Breast epithelium (tissue), 4 donors: ENCODE results near the gene SOX8. TPM values are rescaled to one million over a fixed set of nuclear protein-coding genes. Genes with fewer than 3 reads are reported as not detected.
"Not testable (repeated sequence)": the region's sequence is repeated elsewhere in the genome, so short reads cannot be mapped to it uniquely, and the experiment has no call there.

ENCODE experiments used
- DNase-seq, 2 donors: peaks; one replicate each; pipeline ENCODE4 v3.0.0-alpha.2; 2019; ENCODE audit warnings: low spot score in 2 of 2
- H3K27ac ChIP-seq, 2 donors: fragments of 200-600 bp; sonication (generic) in 1 of 2; one replicate each; pipeline ENCODE4 v1.5.1; 2016 to 2019; ENCODE audit warnings: mild to moderate bottlenecking in 1 of 2
- H3K27me3 ChIP-seq, 2 donors: fragments of 200-600 bp; sonication (generic) in 1 of 2; one replicate each; pipeline versions ENCODE4 v1.5.1 to v1.6.0; 2017 to 2019; ENCODE audit warnings: control low read depth in 1 of 2, mild to moderate bottlenecking in 1 of 2
- H3K36me3 ChIP-seq: fragments of 200-600 bp; one replicate; pipeline ENCODE4 v1.5.1; 2019
- H3K4me1 ChIP-seq, 2 donors: fragments of 200-600 bp; sonication (generic); one replicate each; pipeline ENCODE4 v1.5.1; 2016 to 2019; ENCODE audit warnings: control low read depth in 1 of 2
- H3K4me3 ChIP-seq, 3 donors: fragments of 200-600 bp; sonication (generic); 1 replicate in 2 of 3; 2 replicates in 1 of 3; pipeline ENCODE4 v1.5.1; 2016 to 2019; ENCODE audit warnings: mild to moderate bottlenecking in 3 of 3, moderate library complexity in 2 of 3
- H3K9me3 ChIP-seq, 2 donors: fragments of 200-600 bp; sonication (generic) in 1 of 2; one replicate each; pipeline ENCODE4 v1.5.1; 2016 to 2019; ENCODE audit warnings: control low read depth in 1 of 2
- POLR2A ChIP-seq: fragments of 450-650 bp; IDR thresholded peaks from one replicate; pipeline ENCODE4 v1.6.1; 2016; ENCODE audit warnings: antibody characterized with exemption, mild to moderate bottlenecking, moderate library complexity
- POLR2AphosphoS5 ChIP-seq, 3 donors: sonication (generic); formaldehyde crosslinking; IDR thresholded peaks; one replicate each; pipeline ENCODE4 v1.6.1; 2017; ENCODE audit warnings: antibody characterized with exemption in 3 of 3
- intact Hi-C: fragments of 100-400 bp; cut with DNase I; formaldehyde crosslinking; loops from one replicate; pipeline ENCODE4 v1.15.1; 2023; ENCODE audit warnings: low total_unique reads
- total RNA-seq, 3 donors: library from RNA; depleted of rRNA; stranded (reverse); fragments of >200 nt; gene quantifications; one replicate each; pipeline ENCODE4 v1.1.0, GENCODE V29; 2016
- TF ChIP-seq, protein P1 (sequence below), 3 donors: fragments of 450-650 bp; IDR thresholded peaks; one replicate each; pipeline ENCODE4 v1.5.1; 2016 to 2017; ENCODE audit warnings: antibody characterized with exemption in 3 of 3, mild to moderate bottlenecking in 3 of 3, moderate library complexity in 3 of 3

Gene SOX8
- total RNA-seq, 3 donors from 2014 or later, result 0.32 to 6.6 (median 1.3) TPM

DNA sequence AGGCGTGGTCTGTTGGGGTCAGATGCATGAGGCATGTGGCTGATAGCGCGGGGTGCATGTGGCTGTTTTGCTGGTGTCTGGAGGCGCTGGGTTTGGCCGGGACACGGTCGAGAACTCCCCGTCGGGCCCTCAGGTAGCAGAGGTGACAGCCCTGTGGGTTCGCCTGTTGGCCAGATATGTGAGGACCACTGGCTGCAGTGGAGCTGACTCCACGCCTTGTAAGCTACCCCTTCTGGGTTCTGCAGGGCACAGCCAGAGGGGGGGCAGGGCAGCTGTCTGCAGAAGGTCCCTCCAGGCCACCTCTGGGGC lies 38.5 kb downstream of the SOX8 start:
- intact Hi-C loops, result no loop called here
- no peak overlapping the region for H3K27ac ChIP-seq

DNA sequence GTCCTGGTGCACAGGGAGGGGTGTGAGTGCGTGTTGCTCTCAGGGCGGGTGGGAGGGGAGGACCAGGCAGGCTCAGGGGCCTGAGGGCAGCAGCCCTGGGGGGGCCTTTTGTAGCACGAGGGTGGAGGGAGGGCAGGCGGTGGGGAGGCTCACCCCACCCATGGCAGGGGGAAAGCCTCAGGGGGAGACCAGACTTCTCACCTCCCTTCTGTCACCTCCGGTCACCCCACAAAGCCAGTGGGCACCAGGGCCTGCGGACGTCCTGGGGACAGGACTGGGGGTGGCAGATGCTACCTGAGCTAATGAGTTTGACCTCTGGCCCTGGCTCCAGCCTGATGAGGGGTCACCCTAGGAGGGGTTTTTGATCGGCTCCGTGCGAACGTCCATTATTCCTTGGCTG lies 39.0 kb downstream of the SOX8 start:
- TF ChIP-seq POLR2AphosphoS5 (IDR thresholded peaks at IDR 0.05), result no peak
- no peak for TF ChIP-seq POLR2A
- TF ChIP-seq, protein P1, sequence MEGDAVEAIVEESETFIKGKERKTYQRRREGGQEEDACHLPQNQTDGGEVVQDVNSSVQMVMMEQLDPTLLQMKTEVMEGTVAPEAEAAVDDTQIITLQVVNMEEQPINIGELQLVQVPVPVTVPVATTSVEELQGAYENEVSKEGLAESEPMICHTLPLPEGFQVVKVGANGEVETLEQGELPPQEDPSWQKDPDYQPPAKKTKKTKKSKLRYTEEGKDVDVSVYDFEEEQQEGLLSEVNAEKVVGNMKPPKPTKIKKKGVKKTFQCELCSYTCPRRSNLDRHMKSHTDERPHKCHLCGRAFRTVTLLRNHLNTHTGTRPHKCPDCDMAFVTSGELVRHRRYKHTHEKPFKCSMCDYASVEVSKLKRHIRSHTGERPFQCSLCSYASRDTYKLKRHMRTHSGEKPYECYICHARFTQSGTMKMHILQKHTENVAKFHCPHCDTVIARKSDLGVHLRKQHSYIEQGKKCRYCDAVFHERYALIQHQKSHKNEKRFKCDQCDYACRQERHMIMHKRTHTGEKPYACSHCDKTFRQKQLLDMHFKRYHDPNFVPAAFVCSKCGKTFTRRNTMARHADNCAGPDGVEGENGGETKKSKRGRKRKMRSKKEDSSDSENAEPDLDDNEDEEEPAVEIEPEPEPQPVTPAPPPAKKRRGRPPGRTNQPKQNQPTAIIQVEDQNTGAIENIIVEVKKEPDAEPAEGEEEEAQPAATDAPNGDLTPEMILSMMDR (IDR thresholded peaks at IDR 0.05), result no peak
- DNase-seq, result no peak
- Histone ChIP-seq H3K27me3 (peaks cover 16 to 60% of the 10 kb centered on the region in 2 donors), H3K4me3 (no peak overlapping the region), H3K4me1 (no peaks in the 10 kb centered on the region), H3K36me3 (no peaks in the 10 kb centered on the region), H3K27ac (no peak overlapping the region), H3K9me3 (no peaks in the 10 kb centered on the region)
- intact Hi-C loops, result no loop called here

More for the DNA sequence above, 38.5 kb downstream of the SOX8 start:
- H3K27me3 ChIP-seq, result peaks cover 16 to 55% of the 10 kb centered on the region in 2 donors
- TF ChIP-seq POLR2A (no peak), POLR2AphosphoS5 (IDR thresholded peaks at IDR 0.05) (no peak)
- TF ChIP-seq, protein P1 (IDR thresholded peaks at IDR 0.05), result no peak
- peak overlapping the region; percentile 26 to 60 (median 46) for H3K4me3 ChIP-seq
- H3K9me3 ChIP-seq, result no peaks in the 10 kb centered on the region
- no peaks in the 10 kb centered on the region for H3K4me1 ChIP-seq
- no peak for DNase-seq
- no peaks in the 10 kb centered on the region for H3K36me3 ChIP-seq

DNA sequence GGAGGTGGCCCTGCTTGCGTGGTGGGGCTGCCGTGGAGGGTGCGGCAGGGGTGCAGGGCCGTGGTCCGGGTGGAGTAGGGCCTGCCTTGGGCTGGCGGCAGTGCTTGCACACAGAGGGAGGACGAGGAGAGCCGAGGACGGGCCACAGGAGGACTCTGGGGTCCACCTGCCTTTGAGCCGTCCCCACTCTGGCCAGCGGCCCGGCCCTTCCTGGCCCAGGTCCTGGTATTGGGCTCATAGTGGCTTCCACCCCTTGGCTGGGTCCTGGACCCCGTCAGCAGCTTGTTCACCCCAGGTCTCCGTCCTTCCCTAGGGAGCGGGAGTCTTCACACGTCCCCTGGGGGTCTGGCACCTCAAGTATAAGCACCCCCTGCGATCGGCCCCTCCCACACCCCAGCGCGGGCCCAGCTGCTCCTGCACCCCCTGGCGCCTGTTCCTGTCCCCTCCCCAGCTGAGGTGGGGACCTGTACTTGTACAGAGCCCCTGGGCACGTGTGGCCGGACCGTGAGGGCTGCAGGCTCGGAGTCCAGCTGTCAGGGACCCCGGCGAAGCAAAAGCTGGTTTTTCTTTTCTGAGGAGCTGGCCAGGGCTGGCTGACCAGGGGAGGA lies 40.1 kb downstream of the SOX8 start:
- TF ChIP-seq, protein P1 (IDR thresholded peaks at IDR 0.05), result no peak
- TF ChIP-seq POLR2AphosphoS5 (IDR thresholded peaks at IDR 0.05), result no peak
- TF ChIP-seq POLR2A, result no peak
- Histone ChIP-seq H3K9me3 (no peaks in the 10 kb centered on the region), H3K27ac (no peak overlapping the region), H3K36me3 (no peaks in the 10 kb centered on the region), H3K4me1 (peaks cover 0 to 5% of the 10 kb centered on the region in 2 donors), H3K27me3 (peaks cover 16 to 69% of the 10 kb centered on the region in 2 donors), H3K4me3 (no peak overlapping the region)
- DNase-seq, result no peak
- intact Hi-C loops, result no loop called here

DNA sequence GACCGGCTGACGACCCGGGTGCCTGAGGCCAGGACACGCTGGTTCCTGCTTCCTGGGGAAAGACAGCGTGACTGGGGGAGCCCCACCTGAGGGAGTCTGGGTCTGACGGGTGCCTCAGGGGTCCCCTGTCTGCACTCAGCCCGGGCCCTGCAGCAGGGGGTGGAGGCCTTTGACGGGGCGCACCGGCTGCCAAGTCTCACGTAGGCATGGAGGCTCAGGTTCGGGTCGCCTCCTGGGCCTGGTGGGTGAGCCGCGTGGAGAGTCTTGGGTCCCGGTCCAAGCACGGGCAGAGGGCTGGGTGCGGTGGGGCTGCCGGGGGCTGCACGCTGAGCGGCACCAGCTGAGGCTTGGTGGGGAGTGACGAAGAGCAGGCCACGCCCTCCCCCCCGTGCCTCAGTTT lies 40.9 kb downstream of the SOX8 start:
- Histone ChIP-seq H3K27me3 (peaks cover 16 to 71% of the 10 kb centered on the region in 2 donors), H3K4me1 (peaks cover 0 to 7% of the 10 kb centered on the region in 2 donors), H3K27ac (no peak overlapping the region), H3K4me3 (no peak overlapping the region), H3K9me3 (no peaks in the 10 kb centered on the region), H3K36me3 (no peaks in the 10 kb centered on the region)
- intact Hi-C loops, result no loop called here
- no peak for DNase-seq
- TF ChIP-seq, protein P1 (IDR thresholded peaks at IDR 0.05), result no peak

DNA sequence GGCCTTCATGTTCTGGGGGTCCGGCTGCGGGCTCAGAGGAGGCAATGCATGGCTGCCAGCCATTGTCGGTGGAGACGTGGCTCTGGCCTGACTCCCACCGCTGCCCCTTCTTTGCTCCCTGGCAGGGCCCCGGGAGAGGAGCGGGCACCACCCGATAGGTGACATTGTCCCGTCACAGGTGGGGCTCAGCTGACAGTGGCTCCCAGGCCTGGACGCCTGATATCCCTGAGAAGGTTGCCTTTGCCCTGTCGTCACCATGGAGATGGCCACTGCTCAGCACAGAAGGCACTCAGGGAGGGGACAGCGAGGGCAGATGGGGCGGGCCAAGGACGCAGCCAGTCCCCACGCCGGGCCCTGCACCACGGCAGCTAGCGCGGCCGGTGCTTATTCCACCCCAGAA lies 42.6 kb downstream of the SOX8 start:
- intact Hi-C loops, result no loop called here
- no peak for DNase-seq
- H3K9me3 ChIP-seq, result no peaks in the 10 kb centered on the region
- H3K4me3 ChIP-seq, result no peak overlapping the region
- peaks cover 16 to 87% of the 10 kb centered on the region in 2 donors for H3K27me3 ChIP-seq
- no peaks in the 10 kb centered on the region for H3K36me3 ChIP-seq
- H3K27ac ChIP-seq, result no peak overlapping the region
- peaks cover 0 to 7% of the 10 kb centered on the region in 2 donors for H3K4me1 ChIP-seq
- no peak for TF ChIP-seq POLR2A
- no peak for TF ChIP-seq POLR2AphosphoS5 (IDR thresholded peaks at IDR 0.05)
- TF ChIP-seq, protein P1 (IDR thresholded peaks at IDR 0.05), result no peak

DNA sequence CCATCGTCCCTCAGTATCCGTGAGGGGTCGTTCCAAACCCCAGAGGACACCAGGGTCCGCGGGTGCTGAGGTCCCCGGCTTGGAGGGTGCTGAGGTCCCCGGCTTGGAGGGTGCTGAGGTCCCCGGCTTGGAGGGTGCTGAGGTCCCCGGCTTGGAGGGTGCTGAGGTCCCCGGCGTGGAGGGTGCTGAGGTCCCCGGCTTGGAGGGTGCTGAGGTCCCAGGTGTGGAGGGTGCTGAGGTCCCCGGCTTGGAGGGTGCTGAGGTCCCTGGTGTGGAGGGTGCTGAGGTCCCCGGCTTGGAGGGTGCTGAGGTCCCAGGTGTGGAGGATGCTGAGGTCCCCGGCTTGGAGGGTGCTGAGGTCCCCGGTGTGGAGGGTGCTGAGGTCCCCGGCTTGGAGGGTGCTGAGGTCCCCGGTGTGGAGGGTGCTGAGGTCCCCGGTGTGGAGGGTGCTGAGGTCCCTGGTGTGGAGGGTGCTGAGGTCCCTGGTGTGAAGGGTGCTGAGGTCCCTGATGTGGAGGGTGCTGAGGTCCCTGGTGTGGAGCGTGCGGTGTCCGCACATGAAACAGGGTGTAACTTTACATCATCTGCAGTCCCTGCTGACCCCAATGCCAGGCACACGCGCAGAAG lies 43.7 kb downstream of the SOX8 start:
- H3K27me3 ChIP-seq, result peaks cover 16 to 89% of the 10 kb centered on the region in 2 donors

More for the DNA sequence above, 43.7 kb downstream of the SOX8 start:
- intact Hi-C loops, H3K36me3 ChIP-seq, H3K4me3 ChIP-seq, H3K4me1 ChIP-seq, H3K9me3 ChIP-seq, H3K27ac ChIP-seq: not testable (repeated sequence)
- peak in 1 of 2 donors; percentile 75 for DNase-seq
